Keratinocyte (primary cell): ENCODE data around the gene FGFR2. TPM values are rescaled to one million over a fixed set of nuclear protein-coding genes. Genes with fewer than 3 reads are reported as not detected.

Experiments used
- DNase-seq: peaks from one replicate; pipeline ENCODE4 v3.0.0-alpha.2; 2011; ENCODE audit warnings: low read depth, missing footprints, low spot score
- FAIRE-seq: peaks from 2 replicates; lab custom pipeline; 2011; peaks lifted over from hg19 to GRCh38; lab: Jason Lieb, UNC
- H2AFZ ChIP-seq: 2 replicates; pipeline ENCODE4 v1.6.0; 2012; ENCODE audit warnings: low read length, control low read depth, inconsistent platforms; ENCODE audit not compliant: control insufficient read depth
- H3K27ac ChIP-seq: 2 replicates; pipeline ENCODE4 v1.5.1; 2011; ENCODE audit warnings: low read length; ENCODE audit not compliant: control insufficient read depth, insufficient read depth
- H3K27me3 ChIP-seq: 3 replicates; pipeline ENCODE4 v1.6.0; 2011; ENCODE audit warnings: low read length; ENCODE audit not compliant: control insufficient read depth, insufficient read depth; ENCODE audit errors: extremely low read depth
- H3K36me3 ChIP-seq, 2 experiments: 2 replicates in 1 of 2; 3 replicates in 1 of 2; pipeline ENCODE4 v1.5.1; 2011; ENCODE audit warnings: low read length in 2 of 2, mild to moderate bottlenecking in 1 of 2; ENCODE audit not compliant: control insufficient read depth in 2 of 2, insufficient read depth in 2 of 2; ENCODE audit errors: extremely low read depth in 1 of 2
- H3K4me1 ChIP-seq: 3 replicates; pipeline ENCODE4 v1.5.1; 2011; ENCODE audit warnings: low read length; ENCODE audit not compliant: control insufficient read depth, insufficient read depth; ENCODE audit errors: extremely low read depth
- H3K4me2 ChIP-seq: 3 replicates; pipeline ENCODE4 v1.6.0; 2011; ENCODE audit warnings: low read depth, low read length; ENCODE audit not compliant: control insufficient read depth, insufficient read depth; ENCODE audit errors: extremely low read depth
- H3K4me3 ChIP-seq, 3 experiments: fragments of 200-600 bp in 1 of 3; sonication (generic) in 1 of 3; 2 replicates in 2 of 3; 3 replicates in 1 of 3; pipeline ENCODE4 v1.5.1; 2011 to 2016; ENCODE audit warnings: low read length in 3 of 3, mild to moderate bottlenecking in 3 of 3, control low read depth in 2 of 3, inconsistent platforms in 1 of 3, low read depth in 1 of 3, mixed read lengths in 1 of 3, mixed run types in 1 of 3, moderate library complexity in 1 of 3; ENCODE audit not compliant: control insufficient read depth in 2 of 3, insufficient read depth in 2 of 3; ENCODE audit errors: extremely low read depth in 1 of 3
- H3K79me2 ChIP-seq: 2 replicates; pipeline ENCODE4 v1.6.0; 2012; ENCODE audit warnings: low read length; ENCODE audit not compliant: control insufficient read depth, insufficient read depth
- H3K9ac ChIP-seq: 3 replicates; pipeline ENCODE4 v1.6.0; 2011; ENCODE audit warnings: low read length; ENCODE audit not compliant: control insufficient read depth, insufficient read depth; ENCODE audit errors: extremely low read depth
- H3K9me1 ChIP-seq: 3 replicates; pipeline ENCODE4 v1.6.0; 2011; ENCODE audit warnings: low read length; ENCODE audit not compliant: control insufficient read depth, insufficient read depth; ENCODE audit errors: extremely low read depth
- H3K9me3 ChIP-seq: 2 replicates; pipeline ENCODE4 v1.5.1; 2012; ENCODE audit warnings: low read depth, low read length; ENCODE audit not compliant: control insufficient read depth
- H4K20me1 ChIP-seq: 3 replicates; pipeline ENCODE4 v1.6.0; 2011; ENCODE audit warnings: low read length; ENCODE audit not compliant: control insufficient read depth, insufficient read depth; ENCODE audit errors: extremely low read depth
- EZH2 ChIP-seq: IDR thresholded peaks from one replicate; pipeline ENCODE4 v1.6.1; 2012; ENCODE audit warnings: inconsistent platforms, mild to moderate bottlenecking, low read length, moderate library complexity
- dilution Hi-C: fragments of 300-500 bp; cut with MboI; formaldehyde crosslinking; loops from one replicate; pipeline ENCODE4 v1.7.0; 2020; ENCODE audit warnings: low sequenced_read_pairs; ENCODE audit not compliant: extremely low pct_ligation_motif_present
- polyA plus RNA-seq, 5 experiments: library from polyadenylated mRNA; depleted of rRNA in 3 of 5; stranded (reverse) in 3 of 5; stranded (forward) in 1 of 5; unstranded in 1 of 5; fragments of >200 nt; gene quantifications; 1 replicate in 1 of 5; 2 replicates in 3 of 5; 3 replicates in 1 of 5; pipeline versions ENCODE4 v1.2.1 to v1.2.3, GENCODE V29; 2011 to 2012; ENCODE audit warnings: missing spikeins in 2 of 5, low read depth in 1 of 5, low replicate concordance in 1 of 5
- TF ChIP-seq, protein P1 (sequence below), 3 experiments: IDR thresholded peaks in 1 of 3; conservative IDR thresholded peaks in 1 of 3; optimal IDR thresholded peaks in 1 of 3; 2 replicates in 2 of 3; 3 replicates in 1 of 3; pipeline versions ENCODE3 to v1.5.1; 2011; ENCODE audit warnings: low read length in 3 of 3, mild to moderate bottlenecking in 3 of 3, moderate library complexity in 2 of 3, control low read depth in 1 of 3, inconsistent platforms in 1 of 3; ENCODE audit not compliant: insufficient read depth in 2 of 3; ENCODE audit errors: extremely low read depth in 1 of 3

Gene FGFR2
- polyA plus RNA-seq, 1 donor (not counting 4 experiments of a cell fraction or from before 2014, with no cell fraction given) = 20.6 TPM

DNA sequence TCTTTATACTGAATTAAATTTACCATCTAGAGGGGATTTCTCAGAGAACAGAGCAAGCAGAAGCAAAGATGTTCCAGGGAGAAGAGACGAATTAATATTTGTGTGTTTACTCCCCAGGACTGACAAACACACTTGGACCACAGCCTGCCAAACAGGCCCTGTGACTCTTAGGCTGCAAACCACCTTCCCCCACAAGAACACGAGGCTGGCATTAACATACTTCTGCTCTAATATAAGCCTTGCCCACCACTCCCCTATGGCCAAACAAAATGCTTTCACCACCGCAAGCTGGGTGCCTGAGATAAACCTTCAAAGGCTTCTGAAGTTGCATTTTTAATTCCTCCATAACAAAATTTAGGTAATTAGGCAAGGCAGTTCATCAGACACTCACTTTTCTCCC is 88.4 kb downstream of the FGFR2 start:
- Histone ChIP-seq H4K20me1 (no peaks in the 10 kb centered on the region), H3K4me3 (no peak overlapping the region), H3K27me3 (no peaks in the 10 kb centered on the region), H3K9me3 (no peaks in the 10 kb centered on the region), H3K4me1 (peaks cover 10% of the 10 kb centered on the region), H3K79me2 (no peaks in the 10 kb centered on the region), H3K27ac (no peak overlapping the region), H3K4me2 (no peak overlapping the region), H3K36me3 (peaks cover 0 to 1% of the 10 kb centered on the region in 2 experiments), H2AFZ (no peak overlapping the region), H3K9me1 (no peaks in the 10 kb centered on the region), H3K9ac (no peak overlapping the region)
- FAIRE-seq (no peak), DNase-seq (no peak)
- TF ChIP-seq, protein P1, sequence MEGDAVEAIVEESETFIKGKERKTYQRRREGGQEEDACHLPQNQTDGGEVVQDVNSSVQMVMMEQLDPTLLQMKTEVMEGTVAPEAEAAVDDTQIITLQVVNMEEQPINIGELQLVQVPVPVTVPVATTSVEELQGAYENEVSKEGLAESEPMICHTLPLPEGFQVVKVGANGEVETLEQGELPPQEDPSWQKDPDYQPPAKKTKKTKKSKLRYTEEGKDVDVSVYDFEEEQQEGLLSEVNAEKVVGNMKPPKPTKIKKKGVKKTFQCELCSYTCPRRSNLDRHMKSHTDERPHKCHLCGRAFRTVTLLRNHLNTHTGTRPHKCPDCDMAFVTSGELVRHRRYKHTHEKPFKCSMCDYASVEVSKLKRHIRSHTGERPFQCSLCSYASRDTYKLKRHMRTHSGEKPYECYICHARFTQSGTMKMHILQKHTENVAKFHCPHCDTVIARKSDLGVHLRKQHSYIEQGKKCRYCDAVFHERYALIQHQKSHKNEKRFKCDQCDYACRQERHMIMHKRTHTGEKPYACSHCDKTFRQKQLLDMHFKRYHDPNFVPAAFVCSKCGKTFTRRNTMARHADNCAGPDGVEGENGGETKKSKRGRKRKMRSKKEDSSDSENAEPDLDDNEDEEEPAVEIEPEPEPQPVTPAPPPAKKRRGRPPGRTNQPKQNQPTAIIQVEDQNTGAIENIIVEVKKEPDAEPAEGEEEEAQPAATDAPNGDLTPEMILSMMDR (optimal IDR thresholded peaks at IDR 0.05 in 1 of 3, IDR thresholded peaks at IDR 0.05 in 1 of 3, conservative IDR thresholded peaks at IDR 0.05 in 1 of 3; ENCODE audit: extremely low read depth in 1 of 3, insufficient read depth in 2 of 3, low read length in 3 of 3) = no peak
- no peak for TF ChIP-seq EZH2
- dilution Hi-C loops = no loop called here

DNA sequence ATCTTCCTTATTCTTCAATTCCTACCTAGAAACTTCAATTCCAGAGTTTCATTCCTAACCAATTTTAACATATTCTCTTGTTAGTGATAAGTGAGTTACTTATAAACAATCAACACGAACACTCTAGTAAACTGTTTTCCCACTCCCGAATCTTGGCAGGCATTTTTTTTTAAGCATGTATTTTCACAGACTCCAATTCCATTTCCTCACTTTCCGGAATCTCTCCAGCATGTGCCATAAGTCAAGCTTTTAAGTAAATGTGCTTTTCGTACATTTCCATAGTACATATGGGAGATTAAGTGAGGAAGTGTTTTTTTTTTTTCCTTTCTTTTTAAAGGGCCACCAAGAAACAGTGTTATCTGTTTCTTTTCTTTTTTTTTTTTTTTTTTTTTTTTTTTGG is 89.1 kb downstream of the FGFR2 start:
- no peak overlapping the region for H3K4me3 ChIP-seq
- DNase-seq (no peak), FAIRE-seq (no peak)
- H3K27ac ChIP-seq = no peak overlapping the region
- no peaks in the 10 kb centered on the region for H3K27me3 ChIP-seq
- H3K4me2 ChIP-seq = no peak overlapping the region
- dilution Hi-C loops = no loop called here
- no peak overlapping the region for H2AFZ ChIP-seq
- H3K36me3 ChIP-seq = peaks cover 0 to 1% of the 10 kb centered on the region in 2 experiments
- H3K9me3 ChIP-seq = no peaks in the 10 kb centered on the region
- H4K20me1 ChIP-seq = no peaks in the 10 kb centered on the region
- H3K9me1 ChIP-seq = no peaks in the 10 kb centered on the region
- H3K9ac ChIP-seq = no peak overlapping the region
- no peaks in the 10 kb centered on the region for H3K79me2 ChIP-seq
- H3K4me1 ChIP-seq = peaks cover 7% of the 10 kb centered on the region
- TF ChIP-seq, protein P1 (optimal IDR thresholded peaks at IDR 0.05 in 1 of 3, IDR thresholded peaks at IDR 0.05 in 1 of 3, conservative IDR thresholded peaks at IDR 0.05 in 1 of 3; ENCODE audit: extremely low read depth in 1 of 3, insufficient read depth in 2 of 3, low read length in 3 of 3) = no peak
- TF ChIP-seq EZH2 = no peak
